ENCODE measurements around the gene FAM170A. TPM values are rescaled to one million over a fixed set of nuclear protein-coding genes. Genes with fewer than 3 reads are reported as not detected.

Gene FAM170A
- total RNA-seq, 1 donor from 2014 or later = not detected

DNA sequence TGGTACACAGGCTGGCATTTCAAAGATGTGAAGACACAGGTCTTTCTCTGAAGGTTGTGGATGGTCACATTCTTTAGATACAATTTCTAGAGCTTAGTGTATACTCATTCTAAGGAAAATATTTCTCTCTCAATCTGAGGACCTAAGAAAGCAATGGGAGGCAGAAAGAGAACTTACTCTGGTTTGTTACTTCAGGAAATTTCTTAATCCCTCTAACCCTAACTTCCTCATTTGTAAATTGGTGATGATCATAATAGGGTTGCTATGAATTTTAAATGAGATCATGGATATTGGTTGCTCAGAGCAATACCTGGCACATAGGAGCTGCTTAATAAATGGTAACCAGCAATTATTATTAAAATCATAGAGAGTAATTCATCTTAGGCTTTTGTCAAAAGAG lies 22.1 kb downstream of the FAM170A start:
- H3K27ac Mint-ChIP-seq (ENCODE audit: unreplicated experiment) = no peak overlapping the region
- no peaks in the 10 kb centered on the region for H3K4me1 Mint-ChIP-seq (ENCODE audit: low read depth)
- H3K4me3 Mint-ChIP-seq (ENCODE audit: unreplicated experiment) = no peak overlapping the region
- peaks cover 4% of the 10 kb centered on the region for H3K27me3 Mint-ChIP-seq (ENCODE audit: low read depth)
- H3K36me3 Mint-ChIP-seq (ENCODE audit: low read depth) = no peaks in the 10 kb centered on the region
- DNase-seq (ENCODE audit: low spot score) = no peak
- TF ChIP-seq, protein P1, sequence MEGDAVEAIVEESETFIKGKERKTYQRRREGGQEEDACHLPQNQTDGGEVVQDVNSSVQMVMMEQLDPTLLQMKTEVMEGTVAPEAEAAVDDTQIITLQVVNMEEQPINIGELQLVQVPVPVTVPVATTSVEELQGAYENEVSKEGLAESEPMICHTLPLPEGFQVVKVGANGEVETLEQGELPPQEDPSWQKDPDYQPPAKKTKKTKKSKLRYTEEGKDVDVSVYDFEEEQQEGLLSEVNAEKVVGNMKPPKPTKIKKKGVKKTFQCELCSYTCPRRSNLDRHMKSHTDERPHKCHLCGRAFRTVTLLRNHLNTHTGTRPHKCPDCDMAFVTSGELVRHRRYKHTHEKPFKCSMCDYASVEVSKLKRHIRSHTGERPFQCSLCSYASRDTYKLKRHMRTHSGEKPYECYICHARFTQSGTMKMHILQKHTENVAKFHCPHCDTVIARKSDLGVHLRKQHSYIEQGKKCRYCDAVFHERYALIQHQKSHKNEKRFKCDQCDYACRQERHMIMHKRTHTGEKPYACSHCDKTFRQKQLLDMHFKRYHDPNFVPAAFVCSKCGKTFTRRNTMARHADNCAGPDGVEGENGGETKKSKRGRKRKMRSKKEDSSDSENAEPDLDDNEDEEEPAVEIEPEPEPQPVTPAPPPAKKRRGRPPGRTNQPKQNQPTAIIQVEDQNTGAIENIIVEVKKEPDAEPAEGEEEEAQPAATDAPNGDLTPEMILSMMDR (IDR thresholded peaks at IDR 0.05) = no peak
- H3K9me3 Mint-ChIP-seq (ENCODE audit: low read depth) = peaks cover 5% of the 10 kb centered on the region

DNA sequence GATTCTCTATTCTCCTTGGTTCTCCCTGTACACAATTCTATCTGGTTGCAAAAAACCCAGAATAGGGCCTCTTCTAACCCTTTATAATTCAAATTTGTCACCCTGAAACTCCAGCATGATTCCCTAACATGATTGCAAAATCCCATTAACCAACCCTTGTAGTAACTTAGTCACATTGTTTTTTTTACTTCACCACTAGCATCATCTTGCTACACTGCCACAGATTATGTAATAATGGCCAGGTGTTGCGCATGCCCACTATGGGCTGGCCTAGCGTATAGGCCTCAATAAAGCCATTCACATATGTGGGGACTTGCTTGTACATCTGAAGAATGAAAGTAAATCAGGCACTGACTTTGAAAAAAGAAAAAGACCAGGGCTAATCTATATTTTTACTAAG lies 25.7 kb downstream of the FAM170A start:
- no peaks in the 10 kb centered on the region for H3K36me3 Mint-ChIP-seq (ENCODE audit: low read depth)
- TF ChIP-seq, protein P1 (IDR thresholded peaks at IDR 0.05) = no peak
- peaks cover 1% of the 10 kb centered on the region for H3K27me3 Mint-ChIP-seq (ENCODE audit: low read depth)
- no peaks in the 10 kb centered on the region for H3K4me1 Mint-ChIP-seq (ENCODE audit: low read depth)
- peaks cover 2% of the 10 kb centered on the region for H3K9me3 Mint-ChIP-seq (ENCODE audit: low read depth)
- H3K4me3 Mint-ChIP-seq (ENCODE audit: unreplicated experiment) = no peak overlapping the region
- no peak overlapping the region for H3K27ac Mint-ChIP-seq (ENCODE audit: unreplicated experiment)
- DNase-seq (ENCODE audit: low spot score) = no peak

DNA sequence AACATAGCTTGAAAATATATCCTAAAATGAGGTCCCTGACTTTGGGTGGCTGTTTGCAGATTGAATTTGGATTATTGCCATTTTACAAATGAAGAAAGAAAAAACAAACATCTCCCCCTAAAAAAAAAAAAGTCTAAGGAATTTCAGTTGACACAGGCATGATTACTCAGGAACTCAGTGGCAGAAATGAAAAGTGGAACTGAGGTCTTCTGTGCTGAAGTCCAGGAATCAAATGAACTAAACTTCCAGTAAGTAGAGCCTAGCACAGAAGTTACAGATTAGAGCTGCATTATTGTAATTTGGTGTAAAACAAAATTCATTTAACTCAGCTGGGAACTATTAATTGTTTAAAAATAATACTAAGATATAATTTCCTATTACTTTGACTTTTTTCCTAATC lies 26.7 kb downstream of the FAM170A start:
- Mint-ChIP-seq H3K4me1 (ENCODE audit: low read depth) (no peaks in the 10 kb centered on the region), H3K27ac (ENCODE audit: unreplicated experiment) (no peak overlapping the region)

DNA sequence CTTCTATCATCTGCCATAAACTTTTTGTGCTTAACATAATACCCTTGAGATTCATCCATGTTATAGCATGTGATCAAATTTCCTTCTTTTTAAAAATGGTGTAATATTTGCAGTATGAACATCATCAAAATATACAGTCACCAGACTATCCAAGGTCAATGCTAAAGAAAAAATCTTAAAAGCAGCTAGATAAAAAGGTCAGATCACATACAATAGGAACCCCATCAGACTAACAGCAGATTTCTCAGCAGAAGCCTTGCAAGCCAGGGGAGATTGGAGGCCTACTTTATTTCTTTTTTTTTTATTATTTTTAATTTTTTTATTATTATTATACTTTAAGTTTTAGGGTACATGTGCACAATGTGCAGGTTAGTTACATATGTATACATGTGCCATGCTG lies 37.2 kb downstream of the FAM170A start:
- Mint-ChIP-seq H3K27ac (ENCODE audit: unreplicated experiment) (no peak overlapping the region), H3K36me3 (ENCODE audit: low read depth) (no peaks in the 10 kb centered on the region), H3K4me1 (ENCODE audit: low read depth) (no peaks in the 10 kb centered on the region), H3K27me3 (ENCODE audit: low read depth) (no peaks in the 10 kb centered on the region), H3K9me3 (ENCODE audit: low read depth) (peaks cover 25% of the 10 kb centered on the region), H3K4me3 (ENCODE audit: unreplicated experiment) (no peak overlapping the region)
- TF ChIP-seq, protein P1 (IDR thresholded peaks at IDR 0.05) = no peak
- no peak for DNase-seq (ENCODE audit: low spot score)

More for the DNA sequence above, 26.7 kb downstream of the FAM170A start:
- TF ChIP-seq, protein P1 (IDR thresholded peaks at IDR 0.05) = no peak
- peaks cover 7% of the 10 kb centered on the region for H3K27me3 Mint-ChIP-seq (ENCODE audit: low read depth)
- DNase-seq (ENCODE audit: low spot score) = no peak
- no peaks in the 10 kb centered on the region for H3K36me3 Mint-ChIP-seq (ENCODE audit: low read depth)
- no peak overlapping the region for H3K4me3 Mint-ChIP-seq (ENCODE audit: unreplicated experiment)
- no peaks in the 10 kb centered on the region for H3K9me3 Mint-ChIP-seq (ENCODE audit: low read depth)

DNA sequence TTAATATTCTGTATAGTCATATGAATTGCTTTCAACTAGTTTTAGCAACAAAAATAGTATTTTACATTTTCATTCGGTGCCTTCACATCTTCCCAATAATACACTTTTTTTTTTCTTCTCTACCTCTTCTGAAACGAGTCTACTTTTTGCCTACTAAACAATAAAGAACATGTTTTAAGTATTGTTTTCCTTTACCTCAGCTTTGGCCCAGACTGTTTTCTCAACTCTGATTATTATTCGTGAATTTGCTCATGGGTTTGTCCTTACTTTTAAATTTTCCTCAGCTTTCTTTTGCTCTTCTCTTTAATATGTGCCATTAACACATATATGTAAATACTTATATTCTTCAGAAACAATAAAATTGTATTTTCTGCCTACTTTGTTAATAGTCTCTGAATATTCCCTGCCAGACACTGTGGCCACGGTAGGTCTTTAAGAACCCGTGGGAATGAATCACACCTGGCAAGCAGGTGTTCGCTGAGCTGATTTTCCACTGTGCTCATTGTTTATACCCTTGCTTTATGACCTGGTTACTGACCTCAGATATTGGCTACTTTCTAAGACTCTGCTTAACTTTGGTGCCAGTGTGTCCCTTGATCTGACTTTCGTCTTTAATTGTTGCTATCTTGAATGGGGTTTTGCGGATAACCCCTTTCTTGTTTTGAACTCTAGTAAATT lies 49.1 kb downstream of the FAM170A start:
- TF ChIP-seq, protein P1 (IDR thresholded peaks at IDR 0.05) = no peak
- DNase-seq (ENCODE audit: low spot score) = no peak
- Mint-ChIP-seq H3K27ac (ENCODE audit: unreplicated experiment) (no peak overlapping the region), H3K4me3 (ENCODE audit: unreplicated experiment) (no peak overlapping the region), H3K4me1 (ENCODE audit: low read depth) (no peaks in the 10 kb centered on the region), H3K9me3 (ENCODE audit: low read depth) (peaks cover 10% of the 10 kb centered on the region), H3K36me3 (ENCODE audit: low read depth) (peaks cover 1% of the 10 kb centered on the region), H3K27me3 (ENCODE audit: low read depth) (peaks cover 2% of the 10 kb centered on the region)
